KMS-11 (cell line): Measurements from ENCODE around the gene CNTN1.

ENCODE experiments used
- H2AFZ ChIP-seq: fragments of 200-600 bp; sonication (generic); 2 replicates; pipeline ENCODE4 v1.6.1; 2016; ENCODE audit warnings: antibody characterized with exemption, mixed run types, low read depth
- H3K27ac ChIP-seq: fragments of 200-600 bp; sonication (generic); 2 replicates; pipeline ENCODE4 v1.6.1; 2016; ENCODE audit warnings: mild to moderate bottlenecking, mixed run types
- H3K27me3 ChIP-seq: fragments of 200-600 bp; sonication (generic); 2 replicates; pipeline ENCODE4 v1.6.1; 2017; ENCODE audit warnings: mild to moderate bottlenecking, low read depth, mixed run types, moderate library complexity; ENCODE audit not compliant: insufficient read depth
- H3K36me3 ChIP-seq: fragments of 200-600 bp; sonication (generic); 2 replicates; pipeline ENCODE4 v1.6.1; 2017; ENCODE audit warnings: mild to moderate bottlenecking, mixed run types; ENCODE audit not compliant: insufficient read depth
- H3K4me1 ChIP-seq: fragments of 200-600 bp; sonication (generic); 2 replicates; pipeline ENCODE4 v1.6.1; 2016; ENCODE audit warnings: mild to moderate bottlenecking, low read depth, mixed run types; ENCODE audit not compliant: poor library complexity, severe bottlenecking
- H3K4me2 ChIP-seq: fragments of 200-600 bp; sonication (generic); 2 replicates; pipeline ENCODE4 v1.7.0; 2016; ENCODE audit warnings: mild to moderate bottlenecking, mixed run types
- H3K4me3 ChIP-seq: fragments of 200-600 bp; sonication (generic); IDR thresholded peaks from 2 replicates; pipeline ENCODE4 v1.6.1; 2017; ENCODE audit warnings: low read depth, low read length, mixed read lengths; ENCODE audit not compliant: insufficient read depth
- H3K79me2 ChIP-seq: fragments of 200-600 bp; sonication (generic); 2 replicates; pipeline ENCODE4 v1.6.1; 2016; ENCODE audit warnings: low read depth, mixed run types; ENCODE audit not compliant: insufficient read depth
- H3K9ac ChIP-seq: fragments of 200-600 bp; sonication (generic); 2 replicates; pipeline ENCODE4 v1.6.1; 2016; ENCODE audit warnings: mild to moderate bottlenecking, mixed run types
- H4K20me1 ChIP-seq: fragments of 200-600 bp; sonication (generic); 2 replicates; pipeline ENCODE4 v1.6.1; 2016; ENCODE audit warnings: mild to moderate bottlenecking, mixed run types; ENCODE audit not compliant: insufficient read depth
- TF ChIP-seq, protein P1 (sequence below): fragments of 200-600 bp; sonication (generic); conservative IDR thresholded peaks from 2 replicates; pipeline ENCODE4 v1.6.1; 2017; ENCODE audit warnings: low read depth, mild to moderate bottlenecking, antibody characterized with exemption, low read length, moderate library complexity, mixed read lengths

The CNTN1 gene

GRCh38 chr12:40762072-40762471, 69.8 kb downstream of the CNTN1 start:
- Histone ChIP-seq H3K9ac (peak overlapping the region; percentile 27; the same call in 1 of the 2 replicates), H2AFZ (peak overlapping the region; percentile 33; the same call in 1 of the 2 replicates), H3K36me3 (no peaks in the 10 kb centered on the region), H3K27ac (peak overlapping the region; percentile 66), H3K4me3 (no peak overlapping the region), H3K27me3 (no peaks in the 10 kb centered on the region), H3K4me1 (peaks cover 53% of the 10 kb centered on the region), H4K20me1 (no peaks in the 10 kb centered on the region), H3K4me2 (peak overlapping the region; percentile 72), H3K79me2 (no peaks in the 10 kb centered on the region)
- TF ChIP-seq, protein P1, sequence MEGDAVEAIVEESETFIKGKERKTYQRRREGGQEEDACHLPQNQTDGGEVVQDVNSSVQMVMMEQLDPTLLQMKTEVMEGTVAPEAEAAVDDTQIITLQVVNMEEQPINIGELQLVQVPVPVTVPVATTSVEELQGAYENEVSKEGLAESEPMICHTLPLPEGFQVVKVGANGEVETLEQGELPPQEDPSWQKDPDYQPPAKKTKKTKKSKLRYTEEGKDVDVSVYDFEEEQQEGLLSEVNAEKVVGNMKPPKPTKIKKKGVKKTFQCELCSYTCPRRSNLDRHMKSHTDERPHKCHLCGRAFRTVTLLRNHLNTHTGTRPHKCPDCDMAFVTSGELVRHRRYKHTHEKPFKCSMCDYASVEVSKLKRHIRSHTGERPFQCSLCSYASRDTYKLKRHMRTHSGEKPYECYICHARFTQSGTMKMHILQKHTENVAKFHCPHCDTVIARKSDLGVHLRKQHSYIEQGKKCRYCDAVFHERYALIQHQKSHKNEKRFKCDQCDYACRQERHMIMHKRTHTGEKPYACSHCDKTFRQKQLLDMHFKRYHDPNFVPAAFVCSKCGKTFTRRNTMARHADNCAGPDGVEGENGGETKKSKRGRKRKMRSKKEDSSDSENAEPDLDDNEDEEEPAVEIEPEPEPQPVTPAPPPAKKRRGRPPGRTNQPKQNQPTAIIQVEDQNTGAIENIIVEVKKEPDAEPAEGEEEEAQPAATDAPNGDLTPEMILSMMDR: peak; percentile 39; the same call in 1 of the 2 replicates

DNA sequence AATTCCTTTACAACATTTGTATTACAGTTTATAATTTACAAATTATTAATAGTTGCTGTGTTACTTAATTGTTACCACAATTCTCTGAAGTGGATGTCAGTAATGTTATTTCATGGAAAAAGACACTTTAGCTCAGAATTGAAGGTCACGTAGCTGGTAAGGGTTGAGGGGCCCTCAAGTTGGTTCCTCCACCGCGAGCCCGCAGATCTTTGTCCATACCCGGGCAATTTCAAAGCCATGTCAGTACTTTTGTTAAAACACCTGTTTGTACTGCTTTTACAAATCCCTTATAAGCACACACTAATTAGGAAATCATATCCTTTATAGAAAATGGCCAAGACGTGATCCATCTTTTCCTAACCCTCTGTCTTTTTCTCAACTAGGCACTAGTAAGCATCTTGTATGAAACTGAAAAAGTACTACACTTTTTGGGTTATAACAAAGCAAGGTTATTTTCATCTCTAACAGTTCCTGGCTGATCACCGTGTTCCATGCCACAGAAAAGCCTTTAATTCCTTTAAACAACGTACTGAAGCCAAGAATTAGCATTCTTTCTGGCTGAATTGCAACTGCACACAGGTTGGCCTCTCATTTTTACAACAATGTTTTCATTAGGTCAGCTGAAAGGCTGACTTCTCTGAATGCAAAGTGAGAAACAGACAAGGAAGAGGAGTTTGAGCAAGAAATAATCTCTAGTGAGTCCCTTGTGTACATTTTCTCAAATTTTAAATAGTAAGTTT, 76.1 kb downstream of the CNTN1 start:
- no peaks in the 10 kb centered on the region for H4K20me1 ChIP-seq
- peak overlapping the region; percentile 88 for H2AFZ ChIP-seq
- no peaks in the 10 kb centered on the region for H3K36me3 ChIP-seq
- no peaks in the 10 kb centered on the region for H3K27me3 ChIP-seq
- H3K4me3 ChIP-seq: no peak overlapping the region
- H3K4me1 ChIP-seq: peaks cover 74% of the 10 kb centered on the region
- peak overlapping the region; percentile 85 for H3K27ac ChIP-seq
- peak overlapping the region; percentile 35 for H3K9ac ChIP-seq
- H3K4me2 ChIP-seq: peak overlapping the region; percentile 98
- no peaks in the 10 kb centered on the region for H3K79me2 ChIP-seq
- TF ChIP-seq, protein P1: no peak

GRCh38 chr12:40769846-40770245, 77.6 kb downstream of the CNTN1 start:
- Histone ChIP-seq H2AFZ (peak overlapping the region; percentile 88), H3K9ac (peak overlapping the region; percentile 35; the same call in 1 of the 2 replicates), H3K27ac (peak overlapping the region; percentile 85), H4K20me1 (no peaks in the 10 kb centered on the region), H3K4me1 (peaks cover 58% of the 10 kb centered on the region), H3K79me2 (no peaks in the 10 kb centered on the region), H3K36me3 (no peaks in the 10 kb centered on the region), H3K4me2 (peak overlapping the region; percentile 98), H3K4me3 (no peak overlapping the region), H3K27me3 (no peaks in the 10 kb centered on the region)
- TF ChIP-seq, protein P1: no peak

DNA sequence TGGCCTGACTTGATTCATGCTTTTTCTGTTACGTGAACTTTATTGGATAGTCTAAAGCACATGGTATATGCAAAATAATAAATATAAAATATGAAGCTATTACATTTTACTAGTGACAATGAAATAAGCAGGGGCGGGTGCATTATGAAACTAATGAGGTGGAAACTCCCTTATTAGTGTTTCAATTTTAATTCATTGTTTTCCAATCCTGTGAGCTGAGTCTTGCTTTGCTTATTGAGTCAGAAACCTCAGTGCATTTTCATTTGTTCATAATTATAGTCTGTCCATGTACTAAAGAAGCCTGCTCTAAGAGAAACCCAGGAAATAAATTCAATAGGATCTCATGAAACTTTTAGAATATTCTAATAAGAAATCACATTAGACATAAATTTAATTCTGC, 78.5 kb downstream of the CNTN1 start:
- TF ChIP-seq, protein P1: no peak
- Histone ChIP-seq H3K4me1 (peaks cover 57% of the 10 kb centered on the region), H3K79me2 (no peaks in the 10 kb centered on the region), H3K9ac (peak overlapping the region; percentile 35; the same call in 1 of the 2 replicates), H3K4me3 (no peak overlapping the region), H3K36me3 (no peaks in the 10 kb centered on the region), H3K27ac (peak overlapping the region; percentile 85), H3K27me3 (no peaks in the 10 kb centered on the region), H3K4me2 (peak overlapping the region; percentile 98), H2AFZ (peak overlapping the region; percentile 40; the same call in 1 of the 2 replicates), H4K20me1 (no peaks in the 10 kb centered on the region)
